D721Med (cell line): ENCODE data around the gene MCM3AP.

Source experiments
- DNase-seq: peaks from one replicate; pipeline ENCODE4 v3.0.0; 2011; ENCODE audit warnings: low spot score; ENCODE audit not compliant: insufficient read length
- FAIRE-seq: peaks from 2 replicates; lab custom pipeline; 2011; peaks lifted over from hg19 to GRCh38; lab: Jason Lieb, UNC
- CTCF ChIP-seq: IDR thresholded peaks from 2 replicates; pipeline ENCODE4 v1.5.1; 2012; ENCODE audit warnings: mild to moderate bottlenecking, control low read depth; ENCODE audit not compliant: insufficient read depth; ENCODE audit errors: missing control alignments

Gene MCM3AP

GRCh38 chr21:46325073-46325912, 39.9 kb upstream of the MCM3AP start:
- DNase-seq (no peak), FAIRE-seq (no peak)
- TF ChIP-seq CTCF: peak; percentile 11

GRCh38 chr21:46324390-46325072, 39.1 kb upstream of the MCM3AP start:
- DNase-seq (peak; percentile 65), FAIRE-seq (no peak)
- TF ChIP-seq CTCF: no peak

- TF ChIP-seq CTCF: no peak
- FAIRE-seq: no peak
Observed at GRCh38 chr21:46323710-46324389, 38.4 kb upstream of the MCM3AP start, which contains the start of the genes C21orf58 and PCNT. TSS of gene C21orf58 (minus strand) at chr21:46323870. CDS start at chr21:46322738, 1,132 bp downstream. TSS of gene PCNT (plus strand) at chr21:46324156. CDS start at chr21:46324229, 73 bp downstream.

GRCh38 chr21:46323227-46323709, 37.9 kb upstream of the MCM3AP start:
- no peak for TF ChIP-seq CTCF
- FAIRE-seq (no peak), DNase-seq (no peak)

More at GRCh38 chr21:46323710-46324389, 38.4 kb upstream of the MCM3AP start, which contains the start of the genes C21orf58 and PCNT:
- peak; percentile 95 for DNase-seq

GRCh38 chr21:46322351-46323226, 37.2 kb upstream of the MCM3AP start:
- DNase-seq (no peak), FAIRE-seq (no peak)
- no peak for TF ChIP-seq CTCF

GRCh38 chr21:46320331-46320801, 35.0 kb upstream of the MCM3AP start:
- no peak for FAIRE-seq

More at GRCh38 chr21:46320331-46320801, 35.0 kb upstream of the MCM3AP start:
- no peak for TF ChIP-seq CTCF
- no peak for DNase-seq
